Measurements from ENCODE around the gene RPS6KA2.

Gene RPS6KA2

GRCh38 chr6:166627033-166627874, at the start of gene RPS6KA2:
Gene RPS6KA2 (minus strand): TSS chr6:166627251. CDS start chr6:166627019, 232 bp downstream.
- FAIRE-seq: peak; percentile 97

- FAIRE-seq: no peak
Observed at GRCh38 chr6:166676270-166676860, 49.3 kb upstream of the RPS6KA2 start.

GRCh38 chr6:166675736-166676135, 48.7 kb upstream of the RPS6KA2 start:
- no peak for FAIRE-seq

- FAIRE-seq: no peak
Observed at GRCh38 chr6:166673309-166673708, 46.3 kb upstream of the RPS6KA2 start.

GRCh38 chr6:166672624-166673206, 45.7 kb upstream of the RPS6KA2 start:
- FAIRE-seq: no peak

GRCh38 chr6:166672146-166672545, 45.1 kb upstream of the RPS6KA2 start:
- FAIRE-seq: no peak

GRCh38 chr6:166671434-166672081, 44.5 kb upstream of the RPS6KA2 start:
- FAIRE-seq: no peak

- FAIRE-seq: no peak
Observed at GRCh38 chr6:166670894-166671293, 43.8 kb upstream of the RPS6KA2 start.

- no peak for FAIRE-seq
Observed at GRCh38 chr6:166670013-166670412, 43.0 kb upstream of the RPS6KA2 start.

- no peak for FAIRE-seq
Observed at GRCh38 chr6:166667796-166668610, 41.0 kb upstream of the RPS6KA2 start.

- no peak for FAIRE-seq
Observed at GRCh38 chr6:166664135-166664534, 37.1 kb upstream of the RPS6KA2 start.

GRCh38 chr6:166663568-166663967, 36.5 kb upstream of the RPS6KA2 start:
- no peak for FAIRE-seq

GRCh38 chr6:166662690-166663089, 35.6 kb upstream of the RPS6KA2 start:
- FAIRE-seq: no peak

GRCh38 chr6:166661327-166662085, 34.5 kb upstream of the RPS6KA2 start:
- peak; percentile 73 for FAIRE-seq

GRCh38 chr6:166660157-166660688, 33.2 kb upstream of the RPS6KA2 start:
- FAIRE-seq: no peak

- FAIRE-seq: no peak
Observed at GRCh38 chr6:166659581-166659980, 32.5 kb upstream of the RPS6KA2 start.

- FAIRE-seq: no peak
Observed at GRCh38 chr6:166658792-166659150, 31.7 kb upstream of the RPS6KA2 start.

- no peak for FAIRE-seq
Observed at GRCh38 chr6:166658115-166658791, 31.2 kb upstream of the RPS6KA2 start.

- FAIRE-seq: no peak
Observed at GRCh38 chr6:166657531-166657930, 30.5 kb upstream of the RPS6KA2 start.

- FAIRE-seq: no peak
Observed at GRCh38 chr6:166656230-166657151, 29.4 kb upstream of the RPS6KA2 start.
